ENCODE measurements around the gene CARMIL1.

The CARMIL1 gene

DNA sequence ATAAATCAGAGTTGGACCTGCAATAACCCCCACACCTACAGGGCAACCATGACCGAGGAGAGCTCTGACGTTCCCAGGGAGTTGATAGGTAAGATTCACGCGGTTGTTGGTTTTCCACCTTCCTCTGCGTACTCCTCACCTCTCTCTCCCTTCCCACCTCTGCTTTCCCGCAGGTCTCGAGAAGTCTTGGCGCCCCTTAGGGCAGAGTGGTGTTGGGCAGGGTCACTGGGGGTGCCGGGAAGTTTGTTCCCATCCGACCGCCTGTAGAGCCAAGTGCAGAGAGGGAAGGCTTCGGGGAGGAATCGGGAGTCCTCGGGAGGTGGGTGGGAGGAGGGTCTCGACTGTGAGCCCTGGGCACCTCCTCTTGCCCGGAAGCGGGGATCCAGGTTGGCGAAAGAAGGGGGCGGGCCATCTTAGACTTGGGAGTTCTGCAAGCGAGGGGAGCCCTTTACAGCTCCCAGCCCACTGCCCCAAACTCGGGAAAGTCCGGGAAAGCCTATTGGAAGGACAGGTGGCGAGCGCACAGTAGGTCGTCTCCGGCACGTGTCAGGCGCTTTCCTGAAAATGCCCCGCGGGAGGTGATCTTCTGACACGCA lies 672 bp downstream of the CARMIL1 start:
- TF ChIP-seq, protein P1, sequence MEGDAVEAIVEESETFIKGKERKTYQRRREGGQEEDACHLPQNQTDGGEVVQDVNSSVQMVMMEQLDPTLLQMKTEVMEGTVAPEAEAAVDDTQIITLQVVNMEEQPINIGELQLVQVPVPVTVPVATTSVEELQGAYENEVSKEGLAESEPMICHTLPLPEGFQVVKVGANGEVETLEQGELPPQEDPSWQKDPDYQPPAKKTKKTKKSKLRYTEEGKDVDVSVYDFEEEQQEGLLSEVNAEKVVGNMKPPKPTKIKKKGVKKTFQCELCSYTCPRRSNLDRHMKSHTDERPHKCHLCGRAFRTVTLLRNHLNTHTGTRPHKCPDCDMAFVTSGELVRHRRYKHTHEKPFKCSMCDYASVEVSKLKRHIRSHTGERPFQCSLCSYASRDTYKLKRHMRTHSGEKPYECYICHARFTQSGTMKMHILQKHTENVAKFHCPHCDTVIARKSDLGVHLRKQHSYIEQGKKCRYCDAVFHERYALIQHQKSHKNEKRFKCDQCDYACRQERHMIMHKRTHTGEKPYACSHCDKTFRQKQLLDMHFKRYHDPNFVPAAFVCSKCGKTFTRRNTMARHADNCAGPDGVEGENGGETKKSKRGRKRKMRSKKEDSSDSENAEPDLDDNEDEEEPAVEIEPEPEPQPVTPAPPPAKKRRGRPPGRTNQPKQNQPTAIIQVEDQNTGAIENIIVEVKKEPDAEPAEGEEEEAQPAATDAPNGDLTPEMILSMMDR (IDR thresholded peaks at IDR 0.05; ENCODE audit: borderline replicate concordance, control extremely low read depth, extremely low read depth, insufficient read depth, missing control alignments), result no peak
- DNase-seq (ENCODE audit: low spot score), result peak; percentile 62
- in situ Hi-C loops (cut with MboI; ENCODE audit: low sequenced_read_pairs, unreplicated experiment), result loop anchor here (5.0 kb wide), 1 partner anchor 212 kb away; no protein-coding TSS in a partner anchor

DNA sequence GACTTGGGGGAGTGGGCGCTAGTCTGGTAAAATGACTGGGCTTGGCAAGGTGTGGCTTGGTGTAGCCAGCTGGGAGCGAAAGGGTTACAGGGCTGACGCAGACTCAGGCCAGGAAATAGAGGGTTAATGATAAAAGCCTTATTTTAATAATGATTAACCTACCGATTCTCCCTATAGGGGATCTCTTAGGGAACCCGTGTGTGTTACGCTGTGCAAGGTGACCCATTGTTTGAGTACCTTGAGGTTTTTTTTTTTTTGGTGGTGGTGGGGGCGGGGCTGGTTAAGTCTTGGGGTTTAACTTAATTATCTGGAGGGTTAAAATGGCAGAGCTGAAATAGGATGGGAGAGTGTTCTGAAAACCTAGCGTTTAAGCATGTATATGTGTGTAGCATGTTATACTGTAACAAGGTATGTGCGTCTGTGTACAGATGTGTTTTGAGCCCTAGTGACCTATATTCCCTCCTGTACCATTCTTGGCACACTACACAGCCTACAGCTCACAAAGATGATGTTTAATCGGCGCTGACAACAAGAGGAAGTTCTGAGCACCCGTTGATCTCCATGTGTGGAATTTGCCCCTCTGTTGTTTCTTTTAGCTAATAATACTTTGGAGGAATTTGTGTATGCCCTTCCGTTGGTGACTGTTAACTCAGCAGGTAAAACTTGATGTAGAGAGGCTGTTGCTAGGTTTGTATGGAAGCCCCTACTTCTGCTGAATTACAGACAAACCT lies 1.3 kb downstream of the CARMIL1 start:
- DNase-seq (ENCODE audit: low spot score), result peak; percentile 58
- TF ChIP-seq, protein P1 (IDR thresholded peaks at IDR 0.05; ENCODE audit: borderline replicate concordance, control extremely low read depth, extremely low read depth, insufficient read depth, missing control alignments), result no peak
- in situ Hi-C loops (cut with MboI; ENCODE audit: low sequenced_read_pairs, unreplicated experiment), result loop anchor here (5.0 kb wide), 1 partner anchor 212 kb away; no protein-coding TSS in a partner anchor

DNA sequence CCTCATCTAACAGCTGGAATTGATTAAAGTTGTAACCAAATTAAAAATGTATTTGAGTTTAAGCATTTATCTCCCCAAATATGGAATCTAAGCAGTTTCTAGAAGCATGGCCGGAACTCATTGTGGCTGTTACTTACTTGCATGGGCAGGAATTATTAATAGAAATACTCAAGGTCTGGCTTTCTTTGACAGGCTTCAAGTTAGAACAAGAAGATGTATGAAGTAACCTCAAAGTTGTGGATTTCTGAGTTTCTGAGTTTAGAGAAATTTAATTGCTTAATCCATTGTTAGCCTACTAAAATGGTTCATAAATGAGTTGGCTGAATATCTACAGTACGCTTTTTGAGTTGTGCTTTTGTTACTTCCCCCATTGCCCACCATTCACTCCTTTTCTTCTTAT lies 7.7 kb downstream of the CARMIL1 start:
- no peak for DNase-seq (ENCODE audit: low spot score)
- TF ChIP-seq, protein P1 (IDR thresholded peaks at IDR 0.05; ENCODE audit: borderline replicate concordance, control extremely low read depth, extremely low read depth, insufficient read depth, missing control alignments), result no peak

DNA sequence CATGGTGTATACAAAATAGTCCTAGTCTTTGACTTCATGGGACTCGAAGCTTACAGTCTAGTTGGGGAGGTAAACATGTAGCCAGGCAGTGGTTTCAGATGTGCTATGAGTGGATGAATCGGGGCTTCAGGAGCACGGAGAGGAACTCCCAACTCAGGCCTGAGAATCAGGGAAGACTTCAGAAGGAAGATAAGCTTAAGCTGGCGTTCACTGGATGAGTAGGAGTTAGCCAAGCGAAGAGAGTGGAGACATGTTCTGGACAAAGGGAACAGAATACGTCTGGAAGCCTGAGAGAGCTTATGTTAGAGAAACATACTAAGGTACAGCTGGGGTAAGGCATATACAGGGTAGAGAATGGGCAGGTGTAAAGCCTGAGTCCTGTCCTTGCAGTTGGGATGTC lies 8.8 kb downstream of the CARMIL1 start:
- TF ChIP-seq, protein P1 (IDR thresholded peaks at IDR 0.05; ENCODE audit: borderline replicate concordance, control extremely low read depth, extremely low read depth, insufficient read depth, missing control alignments), result no peak
- no peak for DNase-seq (ENCODE audit: low spot score)
- in situ Hi-C loops (cut with MboI; ENCODE audit: low sequenced_read_pairs, unreplicated experiment), result no loop called here

More for the DNA sequence above, 7.7 kb downstream of the CARMIL1 start:
- in situ Hi-C loops (cut with MboI; ENCODE audit: low sequenced_read_pairs, unreplicated experiment), result no loop called here

DNA sequence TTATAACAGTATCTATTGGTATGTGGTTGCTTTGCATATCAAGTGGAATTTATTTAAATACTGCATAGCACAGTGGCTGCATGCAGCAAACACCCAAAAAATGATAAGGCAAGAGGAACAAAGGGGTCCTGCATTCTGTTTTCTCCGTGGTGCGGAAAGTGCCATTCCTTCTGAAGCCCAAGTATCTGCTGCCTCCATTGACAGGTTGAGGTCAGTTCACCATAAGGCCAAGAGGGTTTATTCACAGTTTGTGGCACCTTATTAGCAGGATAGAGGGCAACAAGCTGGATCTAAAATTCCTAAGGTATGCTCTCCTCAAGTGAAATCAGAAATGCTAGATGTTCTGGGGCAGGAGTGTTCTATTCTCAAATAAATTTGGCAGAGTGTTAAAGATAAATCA lies 9.3 kb downstream of the CARMIL1 start:
- TF ChIP-seq, protein P1 (IDR thresholded peaks at IDR 0.05; ENCODE audit: borderline replicate concordance, control extremely low read depth, extremely low read depth, insufficient read depth, missing control alignments), result no peak
- DNase-seq (ENCODE audit: low spot score), result no peak
- in situ Hi-C loops (cut with MboI; ENCODE audit: low sequenced_read_pairs, unreplicated experiment), result no loop called here

DNA sequence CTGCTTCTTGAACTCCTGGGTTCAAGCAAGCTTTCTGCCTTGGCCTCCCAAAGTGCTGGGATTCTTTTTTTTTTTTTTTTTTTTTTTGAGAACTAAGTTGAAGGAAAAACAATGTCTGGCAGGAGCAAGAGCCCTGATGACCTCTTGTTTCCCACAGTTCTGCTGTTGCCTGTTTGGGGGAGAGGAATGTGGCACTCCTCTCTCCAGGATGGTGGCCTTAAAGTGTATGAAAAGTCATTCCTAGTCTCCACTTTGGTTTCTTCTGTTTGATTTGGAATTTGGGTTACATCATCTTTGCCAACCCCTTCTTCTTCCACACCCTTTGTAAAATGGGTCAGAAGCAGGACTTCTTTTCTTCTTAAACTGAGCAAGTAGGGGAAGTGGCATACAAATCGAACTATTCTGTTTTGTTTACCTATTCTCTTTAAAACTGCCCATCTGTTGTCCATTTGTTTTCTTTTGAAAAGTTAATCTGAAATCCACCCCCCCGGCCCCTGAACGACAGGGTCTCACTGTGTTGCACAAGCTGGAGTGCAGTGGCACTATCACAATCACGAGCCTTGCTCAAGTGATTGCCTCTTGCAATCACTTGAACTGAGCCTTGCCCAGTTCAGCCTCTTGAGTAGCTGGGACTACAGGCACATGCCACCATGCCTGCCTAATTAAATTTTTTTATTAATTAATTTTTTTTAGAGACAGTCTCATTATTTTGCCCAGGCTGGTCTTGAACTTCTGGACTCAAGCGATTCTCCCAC lies 11.3 kb downstream of the CARMIL1 start:
- in situ Hi-C loops (cut with MboI; ENCODE audit: low sequenced_read_pairs, unreplicated experiment), result no loop called here
- TF ChIP-seq, protein P1 (IDR thresholded peaks at IDR 0.05; ENCODE audit: borderline replicate concordance, control extremely low read depth, extremely low read depth, insufficient read depth, missing control alignments), result no peak
- DNase-seq (ENCODE audit: low spot score), result no peak

Measured in GM13976 (cell line).